HepG2 (cell line): Measurements from ENCODE around the gene MFAP5. TPM values are rescaled to one million over a fixed set of nuclear protein-coding genes. Genes with fewer than 3 reads are reported as not detected.
A peak's percentile ranks its signal among the peaks of the same experiment; 100 is the strongest.

Experiments used
- ATAC-seq: fragments of 200-7000 bp; cut with Tn5 transposase; 3 replicates; pipeline ENCODE4 v1.9.1; 2020; ENCODE audit warnings: mild to moderate bottlenecking, moderate library complexity
- BruUV-seq: library from RNA; stranded (reverse); fragments of 400-500 nt; replicated peaks from 2 replicates; lab custom pipeline; 2021; lab: Mats Ljungman, UMichigan
- CTCF ChIA-PET: fragments of 300-600 bp; formaldehyde crosslinking; extraction: SDS; loops from one replicate; lab custom pipeline; 2021; ENCODE audit warnings: low total read pairs, inconsistent platforms, low intra/inter-chr PET ratio; lab: Yijun Ruan, JAX
- POLR2A ChIA-PET: fragments of 350-600 bp; sonication (Branson Sonifier 250); formaldehyde crosslinking; loops from one replicate; lab custom pipeline; 2020; ENCODE audit warnings: antibody characterized with exemption, inconsistent platforms; lab: Yijun Ruan, JAX
- DNase-seq: peaks from one replicate; pipeline ENCODE4 v3.0.0-alpha.2; 2015; ENCODE audit warnings: low spot score
- FAIRE-seq: peaks from 3 replicates; lab custom pipeline; 2011; peaks lifted over from hg19 to GRCh38; lab: Jason Lieb, UNC
- H2AFZ ChIP-seq: one replicate; pipeline ENCODE4 v1.6.1; 2011; ENCODE audit warnings: low read length, inconsistent platforms
- H3K27ac ChIP-seq: fragments of 300-600 bp; 3 replicates; pipeline ENCODE4 v1.8.0; 2011; ENCODE audit warnings: mixed run types, mild to moderate bottlenecking, mixed read lengths, low read length, inconsistent platforms; ENCODE audit not compliant: insufficient read depth; ENCODE audit errors: extremely low read length
- H3K27me3 ChIP-seq, 2 experiments: fragments of 200-600 bp in 1 of 2; 2 replicates in 1 of 2; 3 replicates in 1 of 2; pipeline versions ENCODE4 v1.6.0 to v1.8.0; 2011; ENCODE audit warnings: low read length in 2 of 2, mild to moderate bottlenecking in 2 of 2, moderate library complexity in 2 of 2, inconsistent platforms in 1 of 2; ENCODE audit not compliant: insufficient read depth in 2 of 2, control insufficient read depth in 1 of 2
- H3K36me3 ChIP-seq, 2 experiments: fragments of 200-600 bp in 1 of 2; replicated peaks in 1 of 2; 2 replicates in 1 of 2; 3 replicates in 1 of 2; pipeline versions ENCODE4 v1.5.1 to v1.8.0; 2011; ENCODE audit warnings: low read length in 2 of 2, inconsistent platforms in 1 of 2; ENCODE audit not compliant: insufficient read depth in 2 of 2, control insufficient read depth in 1 of 2
- H3K4me1 ChIP-seq: 2 replicates; pipeline ENCODE4 v1.5.1; 2012; ENCODE audit warnings: low read length, inconsistent platforms; ENCODE audit not compliant: insufficient read depth
- H3K4me2 ChIP-seq: 2 replicates; pipeline ENCODE4 v1.6.0; 2011; ENCODE audit warnings: low read depth, low read length, inconsistent platforms
- H3K4me3 ChIP-seq, 3 experiments: fragments of 200-600 bp in 1 of 3; sonication (generic), shearing (Covaris generic) in 1 of 3; replicated peaks in 1 of 3; 2 replicates each; pipeline ENCODE4 v1.5.1; 2011 to 2016; ENCODE audit warnings: low read length in 3 of 3, inconsistent platforms in 2 of 3, low read depth in 2 of 3, mild to moderate bottlenecking in 2 of 3, control low read depth in 1 of 3, mixed read lengths in 1 of 3; ENCODE audit not compliant: insufficient read depth in 1 of 3
- H3K79me2 ChIP-seq: one replicate; pipeline ENCODE4 v1.6.1; 2011; ENCODE audit warnings: low read length, inconsistent platforms; ENCODE audit not compliant: insufficient read depth
- H3K9ac ChIP-seq: 2 replicates; pipeline ENCODE4 v1.6.0; 2011; ENCODE audit warnings: mild to moderate bottlenecking, low read depth, low read length, inconsistent platforms; ENCODE audit not compliant: insufficient read depth
- H3K9me3 ChIP-seq: 2 replicates; pipeline ENCODE4 v1.5.1; 2012; ENCODE audit warnings: mild to moderate bottlenecking, low read length
- H4K20me1 ChIP-seq: 2 replicates; pipeline ENCODE4 v1.6.0; 2011; ENCODE audit warnings: inconsistent platforms, mild to moderate bottlenecking, low read length, moderate library complexity; ENCODE audit not compliant: insufficient read depth
- NRL ChIP-seq: sonication (generic); formaldehyde crosslinking; IDR thresholded peaks from 2 replicates; pipeline ENCODE4 v1.5.0; 2020; ENCODE audit warnings: missing genetic modification reagents, mild to moderate bottlenecking, moderate library complexity, borderline replicate concordance
- ONECUT2 ChIP-seq: sonication (generic); formaldehyde crosslinking; IDR thresholded peaks from 2 replicates; pipeline ENCODE4 v1.4.0; 2020; ENCODE audit warnings: missing genetic modification reagents
- RAD21 ChIP-seq: fragments of 450-650 bp; formaldehyde crosslinking; IDR thresholded peaks from 2 replicates; pipeline ENCODE4 v1.5.0; 2020; ENCODE audit warnings: mild to moderate bottlenecking
- RBFOX2 ChIP-seq: fragments of 200-400 bp; formaldehyde crosslinking; IDR thresholded peaks from 2 replicates; pipeline ENCODE4 v1.6.1; 2017; ENCODE audit warnings: low read depth, mild to moderate bottlenecking, low read length
- U2AF1 ChIP-seq: fragments of 200-400 bp; formaldehyde crosslinking; optimal IDR thresholded peaks from 2 replicates; pipeline ENCODE3; 2017; ENCODE audit warnings: mild to moderate bottlenecking, low read depth, low read length
- ZNF780A ChIP-seq: sonication (generic); formaldehyde crosslinking; IDR thresholded peaks from 2 replicates; pipeline ENCODE4 v1.8.0; 2022; ENCODE audit warnings: mild to moderate bottlenecking, missing genetic modification reagents, moderate library complexity
- WGBS: methylation state at CpG from one replicate; pipeline ENCODE4 v1.1.6; 2017; ENCODE audit warnings: low lambda C conversion rate; 5-methylcytosine and 5-hydroxymethylcytosine counted together
- in situ Hi-C: cut with HindIII; loops from 2 replicates; pipeline ENCODE4 v1.10.0; 2017; ENCODE audit warnings: low pct_unique_long_range_greater_than_20kb; ENCODE audit not compliant: extremely low pct_ligation_motif_present
- intact Hi-C: fragments of 100-400 bp; cut with micrococcal nuclease; formaldehyde crosslinking; loops from one replicate; pipeline ENCODE4 v1.10.0; 2022; ENCODE audit not compliant: unreplicated experiment
- polyA plus RNA-seq, 8 experiments: library from polyadenylated mRNA; depleted of rRNA in 3 of 8; stranded (reverse) in 7 of 8; unstranded in 1 of 8; fragments of >200 nt; fragmentation: Illumina TruSeq in 4 of 8; extraction: Trizol in 4 of 8; gene quantifications; 2 replicates each; pipeline versions ENCODE4 v1.2.1 to v1.2.3, GENCODE V29; 2011 to 2016; ENCODE audit warnings: low read depth in 4 of 8, missing spikeins in 1 of 8, mixed read lengths in 1 of 8; ENCODE audit not compliant: insufficient read depth in 1 of 8
- total RNA-seq, 5 experiments: library from RNA; depleted of rRNA; stranded (reverse); fragments of >200 nt; fragmentation: Illumina TruSeq; extraction: Trizol; gene quantifications; 2 replicates each; pipeline ENCODE4 v1.2.3, GENCODE V29; 2016; ENCODE audit warnings: low read depth in 1 of 5
- TF ChIP-seq, protein P1 (sequence below): IDR thresholded peaks from 2 replicates; pipeline ENCODE4 v1.6.1; 2012; ENCODE audit warnings: low read depth, low read length, improper control_type of control experiment
- TF ChIP-seq, protein P2 (sequence below): sonication (generic); formaldehyde crosslinking; IDR thresholded peaks from 2 replicates; pipeline ENCODE4 v1.4.0; 2020; ENCODE audit warnings: missing genetic modification reagents

Gene MFAP5
- total and polyA plus RNA-seq, 2 of the 13 experiments (the other 11 are each of a cell fraction or from before 2014, with no cell fraction given) = 0.07 TPM; not detected in 1

- TF ChIP-seq RAD21 (CRISPR knock-in tag) (peak; percentile 33; the same call in 1 of the 2 replicates), NRL (CRISPR knock-in tag) (no peak), RBFOX2 (no peak)
- TF ChIP-seq, protein P1, sequence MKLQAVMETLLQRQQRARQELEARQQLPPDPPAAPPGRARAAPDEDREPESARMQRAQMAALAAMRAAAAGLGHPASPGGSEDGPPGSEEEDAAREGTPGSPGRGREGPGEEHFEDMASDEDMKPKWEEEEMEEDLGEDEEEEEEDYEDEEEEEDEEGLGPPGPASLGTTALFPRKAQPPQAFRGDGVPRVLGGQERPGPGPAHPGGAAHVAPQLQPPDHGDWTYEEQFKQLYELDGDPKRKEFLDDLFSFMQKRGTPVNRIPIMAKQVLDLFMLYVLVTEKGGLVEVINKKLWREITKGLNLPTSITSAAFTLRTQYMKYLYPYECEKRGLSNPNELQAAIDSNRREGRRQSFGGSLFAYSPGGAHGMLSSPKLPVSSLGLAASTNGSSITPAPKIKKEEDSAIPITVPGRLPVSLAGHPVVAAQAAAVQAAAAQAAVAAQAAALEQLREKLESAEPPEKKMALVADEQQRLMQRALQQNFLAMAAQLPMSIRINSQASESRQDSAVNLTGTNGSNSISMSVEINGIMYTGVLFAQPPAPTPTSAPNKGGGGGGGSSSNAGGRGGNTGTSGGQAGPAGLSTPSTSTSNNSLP = no peak
These were observed 53.5 kb downstream of the MFAP5 start (continued) for GRCh38 chr12:8609061-8609570.

DNA sequence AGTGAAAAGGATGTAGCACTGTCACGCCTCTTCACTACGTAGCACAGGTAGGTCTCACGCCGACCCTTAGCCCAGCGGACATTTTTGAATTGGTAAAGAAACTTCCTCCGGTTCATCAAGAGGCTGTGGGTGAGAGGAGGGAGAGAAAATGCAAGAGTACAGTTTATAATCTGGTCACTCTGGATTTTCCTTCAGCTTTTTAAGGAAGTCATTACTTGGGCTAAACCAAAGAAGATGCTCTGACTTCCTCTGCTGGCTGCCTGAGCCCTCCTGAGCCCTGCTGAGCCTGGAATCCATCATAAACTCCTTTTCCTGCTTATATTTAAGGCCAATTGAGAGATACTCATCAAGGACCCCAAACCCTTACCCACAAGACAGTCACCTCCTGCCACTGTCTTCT is 55.7 kb downstream of the MFAP5 start:
- 12% methylated on average over 6 of the region's 6 CpGs for WGBS
- POLR2A ChIA-PET = no interaction called here
- DNase-seq (no peak), ATAC-seq (no peak), FAIRE-seq (no peak)
- Histone ChIP-seq H3K27me3 (peaks cover 0 to 20% of the 10 kb centered on the region in 2 experiments; a peak in 3 of 5 replicates), H3K4me1 (no peaks in the 10 kb centered on the region), H3K36me3 (no peaks in the 10 kb centered on the region), H3K4me2 (no peak overlapping the region), H3K9ac (no peak overlapping the region), H3K9me3 (no peaks in the 10 kb centered on the region), H3K27ac (no peak overlapping the region), H2AFZ (no peak overlapping the region), H3K79me2 (no peaks in the 10 kb centered on the region), H3K4me3 (no peak overlapping the region)
- in situ Hi-C loops = loop anchor here (10.0 kb wide), 1 partner anchor 62 kb away; the partner anchor contains the start of gene CLEC4E
- no TSS peak for BruUV-seq
- CTCF ChIA-PET = no interaction called here
- intact Hi-C loops = no loop called here
- TF ChIP-seq ONECUT2 (CRISPR knock-in tag) (no peak), ZNF780A (CRISPR knock-in tag) (no peak), U2AF1 (no peak)
- TF ChIP-seq, protein P2, sequence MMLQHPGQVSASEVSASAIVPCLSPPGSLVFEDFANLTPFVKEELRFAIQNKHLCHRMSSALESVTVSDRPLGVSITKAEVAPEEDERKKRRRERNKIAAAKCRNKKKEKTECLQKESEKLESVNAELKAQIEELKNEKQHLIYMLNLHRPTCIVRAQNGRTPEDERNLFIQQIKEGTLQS (CRISPR knock-in tag) = no peak
- TF ChIP-seq, all 625 proteins: peak for 0
- no peaks in the 10 kb centered on the region for H4K20me1 ChIP-seq
